Suprapubic skin (tissue), 3 donors: ENCODE results near the gene CYP26C1.

ENCODE experiments used
- CTCF ChIP-seq, 2 donors: fragments of 200-600 bp in 1 of 2; fragments of 450-650 bp in 1 of 2; sonication (generic) in 1 of 2; IDR thresholded peaks; one replicate each; pipeline ENCODE4 v1.5.1; 2016 to 2019; ENCODE audit warnings: antibody characterized with exemption in 2 of 2, mild to moderate bottlenecking in 1 of 2, moderate library complexity in 1 of 2
- POLR2AphosphoS5 ChIP-seq, 3 donors: sonication (generic); formaldehyde crosslinking; IDR thresholded peaks; one replicate each; pipeline ENCODE4 v1.6.1; 2017; ENCODE audit warnings: antibody characterized with exemption in 3 of 3

GRCh38 chr10:93065675-93066543 lies 5.3 kb downstream of the CYP26C1 start:
- TF ChIP-seq CTCF (IDR thresholded peaks at IDR 0.05), result no peak
- no peak for TF ChIP-seq POLR2AphosphoS5 (IDR thresholded peaks at IDR 0.05)
